Subcutaneous adipose tissue (tissue), 4 donors: Measurements from ENCODE around the gene DMD. TPM values are rescaled to one million over a fixed set of nuclear protein-coding genes. Genes with fewer than 3 reads are reported as not detected.

ENCODE experiments used
- CTCF ChIP-seq: fragments of 450-650 bp; IDR thresholded peaks from one replicate; pipeline ENCODE4 v1.5.1; 2016; ENCODE audit warnings: low read depth, mild to moderate bottlenecking, control low read depth, antibody characterized with exemption, moderate library complexity
- total RNA-seq, 4 donors: library from RNA; depleted of rRNA; stranded (reverse); fragments of >200 nt; gene quantifications; one replicate each; pipeline ENCODE4 v1.1.0, GENCODE V29; 2016

DMD gene
- total RNA-seq, 4 donors from 2014 or later = 35.7 to 87.2 (median 72.1) TPM

GRCh38 chrX:32778965-32779364 lies 432.4 kb downstream of the DMD start:
- no peak for TF ChIP-seq CTCF

GRCh38 chrX:32774966-32775365 lies 436.4 kb downstream of the DMD start:
- TF ChIP-seq CTCF = no peak

GRCh38 chrX:32749070-32749469 lies 462.3 kb downstream of the DMD start:
- no peak for TF ChIP-seq CTCF

GRCh38 chrX:32745323-32745722 lies 466.0 kb downstream of the DMD start:
- TF ChIP-seq CTCF = no peak

- TF ChIP-seq CTCF = no peak
Observed at GRCh38 chrX:32744921-32745320, 466.4 kb downstream of the DMD start.

- TF ChIP-seq CTCF = no peak
Observed at GRCh38 chrX:32741910-32742309, 469.4 kb downstream of the DMD start.

GRCh38 chrX:32708542-32708941 lies 502.8 kb downstream of the DMD start:
- TF ChIP-seq CTCF = no peak
